Smooth muscle cell (in vitro differentiated cells): ENCODE results near the gene DNTT. TPM values are rescaled to one million over a fixed set of nuclear protein-coding genes. Genes with fewer than 3 reads are reported as not detected.
A peak's percentile ranks its signal among the peaks of the same experiment; 100 is the strongest.

Experiments
- DNase-seq: peaks from one replicate; lab custom pipeline; 2025; ENCODE audit not compliant: unreplicated experiment; lab: John Stamatoyannopoulos, UW
- H2AFZ ChIP-seq: fragments of 200-600 bp; sonication (generic); 2 replicates; pipeline ENCODE4 v1.6.0; 2016; ENCODE audit warnings: antibody characterized with exemption, low read depth, mild to moderate bottlenecking
- H3F3A ChIP-seq: fragments of 200-600 bp; sonication (generic); 2 replicates; pipeline ENCODE4 v1.6.0; 2017; ENCODE audit warnings: antibody characterized with exemption, low read depth
- H3K27ac ChIP-seq: fragments of 200-600 bp; sonication (generic); 2 replicates; pipeline ENCODE4 v1.5.1; 2016; ENCODE audit warnings: low read depth, mild to moderate bottlenecking
- H3K27me3 ChIP-seq: fragments of 200-600 bp; sonication (generic); 2 replicates; pipeline ENCODE4 v1.6.1; 2016; ENCODE audit warnings: low read depth, mild to moderate bottlenecking
- H3K36me3 ChIP-seq: fragments of 200-600 bp; sonication (generic); 2 replicates; pipeline ENCODE4 v1.5.1; 2016; ENCODE audit warnings: low read depth
- H3K4me1 ChIP-seq: fragments of 200-600 bp; sonication (generic); 2 replicates; pipeline ENCODE4 v1.5.1; 2016; ENCODE audit warnings: low read depth
- H3K4me2 ChIP-seq: fragments of 200-600 bp; sonication (generic); 2 replicates; pipeline ENCODE4 v1.6.0; 2016; ENCODE audit warnings: mild to moderate bottlenecking
- H3K4me3 ChIP-seq: fragments of 200-600 bp; sonication (generic); 2 replicates; pipeline ENCODE4 v1.5.1; 2016; ENCODE audit warnings: mild to moderate bottlenecking
- H3K79me2 ChIP-seq: fragments of 200-600 bp; sonication (generic); 2 replicates; pipeline ENCODE4 v1.6.0; 2016; ENCODE audit warnings: low read depth, mild to moderate bottlenecking
- H3K9ac ChIP-seq: fragments of 200-600 bp; sonication (generic); 2 replicates; pipeline ENCODE4 v1.6.0; 2016; ENCODE audit warnings: low read depth
- H3K9me3 ChIP-seq: fragments of 200-600 bp; sonication (generic); replicated peaks from 2 replicates; pipeline ENCODE4 v1.5.1; 2016; ENCODE audit warnings: low read depth
- H4K20me1 ChIP-seq: fragments of 200-600 bp; sonication (generic); 2 replicates; pipeline ENCODE4 v1.6.0; 2016; ENCODE audit warnings: low read depth
- CTCF ChIP-seq: fragments of 200-600 bp; sonication (generic); IDR thresholded peaks from 2 replicates; pipeline ENCODE4 v1.5.1; 2017; ENCODE audit warnings: borderline replicate concordance, mild to moderate bottlenecking, antibody characterized with exemption; ENCODE audit not compliant: insufficient read depth, poor library complexity, severe bottlenecking
- WGBS: methylation state at CpG from one replicate; pipeline ENCODE4 v1.1.7; 2016; ENCODE audit warnings: low lambda C conversion rate; 5-methylcytosine and 5-hydroxymethylcytosine counted together
- polyA plus RNA-seq: library from polyadenylated mRNA; unstranded; fragments of >200 nt; fragmentation: Nextera tagmentation; extraction: Ambion mirVana; gene quantifications from 2 replicates; pipeline ENCODE4 v1.2.1, GENCODE V29; 2016
- total RNA-seq: library from RNA; depleted of rRNA; stranded (reverse); fragments of >200 nt; gene quantifications from 2 replicates; pipeline ENCODE4 v1.2.3, GENCODE V29; 2014

The DNTT gene
- total and polyA plus RNA-seq, 2 experiments from 2014 or later, result not detected

GRCh38 chr10:96370584-96371157 is 66.4 kb downstream of the DNTT start:
- H3K4me2 ChIP-seq, result no peak overlapping the region
- no peaks in the 10 kb centered on the region for H3K36me3 ChIP-seq
- no peaks in the 10 kb centered on the region for H3K9me3 ChIP-seq
- peaks cover 4% of the 10 kb centered on the region for H3K4me1 ChIP-seq
- H2AFZ ChIP-seq, result no peak overlapping the region
- no peaks in the 10 kb centered on the region for H3F3A ChIP-seq
- H3K27me3 ChIP-seq, result no peaks in the 10 kb centered on the region
- peak; percentile 5 for DNase-seq
- no peak overlapping the region for H3K4me3 ChIP-seq
- peak; percentile 84 for TF ChIP-seq CTCF
- 36% methylated on average over 16 of the region's 16 CpGs for WGBS
- no peaks in the 10 kb centered on the region for H3K79me2 ChIP-seq
- no peaks in the 10 kb centered on the region for H4K20me1 ChIP-seq
- no peak overlapping the region for H3K9ac ChIP-seq
- no peak overlapping the region for H3K27ac ChIP-seq

GRCh38 chr10:96371356-96371755 is 67.1 kb downstream of the DNTT start:
- no peak overlapping the region for H3K27ac ChIP-seq
- no peaks in the 10 kb centered on the region for H3K9me3 ChIP-seq
- H3F3A ChIP-seq, result no peaks in the 10 kb centered on the region
- no peak overlapping the region for H3K4me3 ChIP-seq
- H2AFZ ChIP-seq, result no peak overlapping the region
- H4K20me1 ChIP-seq, result no peaks in the 10 kb centered on the region
- no peaks in the 10 kb centered on the region for H3K36me3 ChIP-seq
- TF ChIP-seq CTCF, result no peak
- H3K27me3 ChIP-seq, result no peaks in the 10 kb centered on the region
- H3K4me2 ChIP-seq, result no peak overlapping the region
- 85% methylated on average over 11 of the region's 11 CpGs for WGBS
- no peak overlapping the region for H3K9ac ChIP-seq
- H3K4me1 ChIP-seq, result no peaks in the 10 kb centered on the region
- DNase-seq, result no peak
- no peaks in the 10 kb centered on the region for H3K79me2 ChIP-seq

- Histone ChIP-seq H3K4me1 (no peaks in the 10 kb centered on the region), H3K79me2 (no peaks in the 10 kb centered on the region), H3K27me3 (no peaks in the 10 kb centered on the region), H3K9ac (no peak overlapping the region), H3K9me3 (no peaks in the 10 kb centered on the region), H2AFZ (no peak overlapping the region), H3K4me3 (no peak overlapping the region), H3K4me2 (no peak overlapping the region), H3K27ac (no peak overlapping the region), H3F3A (no peaks in the 10 kb centered on the region), H4K20me1 (no peaks in the 10 kb centered on the region), H3K36me3 (no peaks in the 10 kb centered on the region)
- WGBS, result 92% methylated on average over 5 of the region's 5 CpGs
- DNase-seq, result no peak
- TF ChIP-seq CTCF, result no peak
Measured at GRCh38 chr10:96374004-96374403, 69.8 kb downstream of the DNTT start.

- peak overlapping the region; percentile 89 for H3K4me2 ChIP-seq
- H3K27ac ChIP-seq, result no peak overlapping the region
- no peaks in the 10 kb centered on the region for H3K4me1 ChIP-seq
- TF ChIP-seq CTCF, result no peak
- H4K20me1 ChIP-seq, result no peaks in the 10 kb centered on the region
- no peaks in the 10 kb centered on the region for H3K27me3 ChIP-seq
- 24% methylated on average over 9 of the region's 9 CpGs for WGBS
- no peaks in the 10 kb centered on the region for H3K36me3 ChIP-seq
- H3K9me3 ChIP-seq, result no peaks in the 10 kb centered on the region
- DNase-seq, result no peak
- H3F3A ChIP-seq, result no peaks in the 10 kb centered on the region
- no peak overlapping the region for H3K9ac ChIP-seq
- peak overlapping the region; percentile 71 for H2AFZ ChIP-seq
- H3K4me3 ChIP-seq, result peak overlapping the region; percentile 42
- no peaks in the 10 kb centered on the region for H3K79me2 ChIP-seq
Measured at GRCh38 chr10:96374639-96374984, 70.4 kb downstream of the DNTT start.
